ENCODE results near the gene TBKBP1.

- no peak for TF ChIP-seq CTCF (conservative IDR thresholded peaks at IDR 0.05 in 1 of 2, IDR thresholded peaks at IDR 0.05 in 1 of 2; ENCODE audit: low read depth in 1 of 2, low read length in 2 of 2)
- TF ChIP-seq EZH2 (IDR thresholded peaks at IDR 0.05; ENCODE audit: low read length, missing control alignments): no peak
Measured at GRCh38 chr17:47664624-47664941, 29.4 kb upstream of the TBKBP1 start.

Measured in fibroblast of lung (primary cell).